PFSK-1 (cell line): ENCODE results near the gene ABI3BP.

Experiments
- FOXP2 ChIP-seq: optimal IDR thresholded peaks from 2 replicates; pipeline ENCODE3; 2011; ENCODE audit warnings: borderline replicate concordance, control low read depth, inconsistent platforms; ENCODE audit not compliant: insufficient read depth; ENCODE audit errors: extremely low read length, extremely low read depth
- POLR2AphosphoS5 ChIP-seq: IDR thresholded peaks from 2 replicates; pipeline ENCODE4 v1.6.1; 2012; ENCODE audit warnings: low read depth, mild to moderate bottlenecking, control low read depth, low read length, moderate library complexity

GRCh38 chr3:100810671-100811070, 182.6 kb downstream of the ABI3BP start:
- TF ChIP-seq POLR2AphosphoS5 (no peak), FOXP2 (no peak)
